22Rv1 (cell line): ENCODE data around the gene XG.

Source experiments
- ZFX ChIP-seq: fragments of 450-650 bp; IDR thresholded peaks from 2 replicates; pipeline ENCODE4 v1.6.1; 2017; ENCODE audit warnings: antibody characterized with exemption, borderline replicate concordance
- TF ChIP-seq, protein P1 (sequence below): fragments of 450-650 bp; IDR thresholded peaks from 2 replicates; pipeline ENCODE4 v1.5.1; 2017; ENCODE audit warnings: mild to moderate bottlenecking

DNA sequence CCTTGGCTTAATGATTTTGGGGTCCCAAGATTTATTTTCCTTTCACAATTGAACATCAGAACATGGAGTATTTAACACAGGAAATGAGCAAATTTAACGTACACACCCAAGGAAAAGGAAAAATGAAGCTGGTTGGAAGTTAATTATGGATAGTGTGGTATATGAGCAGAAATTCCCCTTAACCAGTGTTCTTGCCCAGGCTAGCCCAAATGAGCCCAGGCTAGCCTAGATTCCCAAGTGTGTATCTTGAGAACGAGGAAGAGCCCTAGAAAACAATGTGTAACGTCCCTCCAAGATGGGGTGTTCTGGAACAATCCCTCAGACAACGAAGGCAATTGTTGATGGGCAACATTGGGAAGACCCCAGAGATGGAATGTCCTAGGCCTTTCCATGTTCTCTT is 33.7 kb downstream of the XG start:
- TF ChIP-seq, protein P1, sequence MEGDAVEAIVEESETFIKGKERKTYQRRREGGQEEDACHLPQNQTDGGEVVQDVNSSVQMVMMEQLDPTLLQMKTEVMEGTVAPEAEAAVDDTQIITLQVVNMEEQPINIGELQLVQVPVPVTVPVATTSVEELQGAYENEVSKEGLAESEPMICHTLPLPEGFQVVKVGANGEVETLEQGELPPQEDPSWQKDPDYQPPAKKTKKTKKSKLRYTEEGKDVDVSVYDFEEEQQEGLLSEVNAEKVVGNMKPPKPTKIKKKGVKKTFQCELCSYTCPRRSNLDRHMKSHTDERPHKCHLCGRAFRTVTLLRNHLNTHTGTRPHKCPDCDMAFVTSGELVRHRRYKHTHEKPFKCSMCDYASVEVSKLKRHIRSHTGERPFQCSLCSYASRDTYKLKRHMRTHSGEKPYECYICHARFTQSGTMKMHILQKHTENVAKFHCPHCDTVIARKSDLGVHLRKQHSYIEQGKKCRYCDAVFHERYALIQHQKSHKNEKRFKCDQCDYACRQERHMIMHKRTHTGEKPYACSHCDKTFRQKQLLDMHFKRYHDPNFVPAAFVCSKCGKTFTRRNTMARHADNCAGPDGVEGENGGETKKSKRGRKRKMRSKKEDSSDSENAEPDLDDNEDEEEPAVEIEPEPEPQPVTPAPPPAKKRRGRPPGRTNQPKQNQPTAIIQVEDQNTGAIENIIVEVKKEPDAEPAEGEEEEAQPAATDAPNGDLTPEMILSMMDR: no peak
- no peak for TF ChIP-seq ZFX
